HG03521 (cell line): ENCODE data around the gene BMI1.

ENCODE experiments used
- ATAC-seq: cut with Tn5 transposase; IDR thresholded peaks from one replicate; pipeline ENCODE4 v1.9.1; 2021; ENCODE audit warnings: mild to moderate bottlenecking, moderate library complexity; ENCODE audit not compliant: unreplicated experiment

BMI1 gene

GRCh38 chr10:22319547-22319979 lies 1.3 kb upstream of the BMI1 start:
- no peak for ATAC-seq

DNA sequence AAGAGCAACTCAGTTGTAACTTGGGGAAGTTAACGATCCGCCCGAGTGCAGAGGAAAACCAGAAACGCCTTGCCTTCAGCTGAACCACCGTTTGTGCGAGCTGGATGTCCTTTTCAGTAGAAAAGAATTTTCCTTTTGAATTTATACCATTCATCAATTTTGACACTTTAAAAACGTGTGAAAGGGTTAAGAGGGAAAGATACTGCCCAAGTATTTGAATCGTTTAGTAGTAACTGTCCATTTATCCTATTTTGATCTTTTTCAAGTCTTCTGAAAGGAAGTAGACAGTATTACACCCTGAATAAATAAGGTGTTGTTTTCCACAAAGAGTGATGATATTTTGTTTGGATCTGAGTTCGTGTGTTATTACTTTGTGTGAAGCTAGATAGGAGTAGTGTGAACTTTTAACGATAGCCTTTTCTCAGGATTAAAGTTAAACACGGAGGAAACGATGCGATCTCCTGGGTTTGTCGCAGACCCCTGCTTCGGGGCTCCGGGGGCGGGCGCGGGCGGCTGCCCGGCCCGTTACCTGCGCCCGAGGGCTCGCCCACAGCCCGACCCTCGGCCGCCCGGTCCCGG lies 830 bp upstream of the BMI1 start:
- ATAC-seq, result no peak

GRCh38 chr10:22321156-22321923 lies 441 bp downstream of the BMI1 start:
- ATAC-seq, result no peak

GRCh38 chr10:22321924-22322640 lies 1.2 kb downstream of the BMI1 start:
- ATAC-seq, result no peak

GRCh38 chr10:22322641-22323160 lies 1.8 kb downstream of the BMI1 start:
- no peak for ATAC-seq

- ATAC-seq, result no peak
These were observed 2.8 kb downstream of the BMI1 start for GRCh38 chr10:22323538-22324305.

DNA sequence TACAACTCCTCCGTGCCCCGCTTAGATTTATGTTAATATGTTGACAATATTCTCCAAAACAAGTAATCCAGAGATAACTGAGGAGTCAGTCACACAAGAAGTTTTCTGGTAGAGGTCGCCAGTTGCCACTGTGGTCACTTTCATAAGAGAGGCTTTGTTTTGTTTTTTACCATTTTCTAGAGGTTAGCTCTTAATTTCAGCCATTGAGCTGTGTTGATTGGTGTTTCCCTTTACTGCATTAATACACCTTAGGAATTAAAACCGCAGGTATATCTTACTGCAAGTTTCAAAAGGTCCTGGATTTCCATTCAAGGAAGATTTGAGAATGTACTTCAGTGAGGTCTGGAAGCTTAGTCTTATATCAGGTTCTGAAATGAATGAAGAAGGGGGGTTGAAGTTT lies 3.5 kb downstream of the BMI1 start:
- ATAC-seq, result no peak

- no peak for ATAC-seq
These were observed 4.0 kb downstream of the BMI1 start for GRCh38 chr10:22324893-22325271.

DNA sequence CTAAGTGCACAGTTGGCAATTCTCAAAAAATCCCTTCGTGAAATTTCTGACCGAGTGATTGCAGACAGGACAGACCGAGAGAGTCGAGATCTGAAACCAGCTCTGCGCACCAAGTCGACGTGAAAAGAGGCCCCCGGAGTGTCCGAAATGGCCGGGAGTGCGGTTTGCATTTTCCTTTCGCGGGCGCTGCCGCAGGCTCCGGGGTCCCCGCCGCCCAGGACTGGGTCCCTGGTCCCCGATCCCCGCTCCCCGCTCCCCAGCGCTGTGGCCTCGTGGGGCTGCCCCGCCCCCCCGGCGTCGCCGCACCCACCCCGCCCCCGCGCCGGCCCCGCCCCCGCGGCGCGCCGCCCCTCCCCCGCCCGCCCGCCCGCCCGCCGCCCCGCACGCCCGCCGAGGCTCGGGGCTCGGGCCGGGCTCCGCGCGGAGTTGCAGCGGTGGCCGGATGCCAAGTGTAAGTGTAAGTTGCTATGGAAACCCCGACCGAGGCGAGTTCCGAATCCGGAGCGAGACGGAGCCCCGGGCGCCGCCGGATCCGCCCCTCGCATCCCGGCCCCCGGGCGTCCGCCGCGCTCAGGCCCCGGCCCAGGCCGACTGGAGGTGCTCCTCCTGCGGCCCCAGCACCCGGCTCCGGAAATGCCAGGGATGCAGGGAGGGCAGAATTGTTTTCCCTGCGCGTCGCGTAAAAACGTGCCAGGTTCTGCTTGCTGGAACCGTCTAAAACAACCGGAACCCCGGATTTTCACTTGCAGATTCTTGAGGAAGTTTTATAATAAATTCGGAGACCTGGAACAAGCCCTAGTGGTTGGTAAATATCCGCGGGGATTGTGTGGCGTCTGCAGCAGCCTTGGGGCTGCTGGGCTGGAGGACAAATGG lies 4.6 kb downstream of the BMI1 start:
- peak; percentile 42 for ATAC-seq

GRCh38 chr10:22326145-22326702 lies 5.3 kb downstream of the BMI1 start:
- no peak for ATAC-seq

- ATAC-seq, result no peak
These were observed 8.3 kb downstream of the BMI1 start for GRCh38 chr10:22329150-22329549.

- no peak for ATAC-seq
These were observed 11.3 kb downstream of the BMI1 start for GRCh38 chr10:22332116-22332692.

DNA sequence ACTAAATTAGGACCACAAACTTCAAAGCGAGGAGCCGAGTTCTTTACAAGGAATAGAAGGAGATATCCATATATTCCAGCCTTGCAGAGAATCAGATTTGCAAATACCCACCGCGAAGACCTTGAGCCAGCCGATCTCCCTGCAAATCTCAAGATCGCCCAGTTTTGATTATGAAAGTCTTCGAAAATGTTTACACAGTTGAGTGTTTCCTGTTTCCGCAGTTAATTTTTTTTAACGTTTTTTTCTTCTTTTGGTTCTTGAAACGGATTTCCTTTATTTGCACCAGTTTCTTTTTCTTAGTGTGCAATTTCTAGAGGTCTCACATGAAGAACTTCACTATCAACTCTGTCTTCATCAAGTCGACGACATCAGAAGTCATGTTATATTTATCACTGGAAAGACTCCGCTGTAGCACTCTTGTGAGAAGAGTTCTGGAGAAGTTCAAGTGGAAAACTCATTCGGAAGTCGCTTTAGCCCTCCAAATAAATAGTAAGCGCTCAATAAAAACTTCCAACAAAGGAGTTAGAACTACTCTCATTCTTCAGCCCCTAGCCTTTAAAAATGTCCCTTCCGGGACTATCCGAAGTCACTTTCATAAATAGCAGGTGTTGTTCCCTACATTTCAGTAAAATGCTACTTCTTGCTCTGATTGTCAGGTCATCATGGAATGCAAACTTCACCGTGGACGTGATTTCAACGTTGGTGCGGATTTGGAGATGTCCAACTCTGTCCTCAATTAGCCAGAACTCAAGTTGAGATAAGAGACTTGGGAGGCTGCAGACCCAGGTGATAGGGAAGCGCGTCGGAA lies 12.5 kb downstream of the BMI1 start:
- no peak for ATAC-seq

GRCh38 chr10:22333975-22334282 lies 13.0 kb downstream of the BMI1 start:
- ATAC-seq, result no peak

- ATAC-seq, result no peak
These were observed 13.7 kb downstream of the BMI1 start for GRCh38 chr10:22334414-22335172.

GRCh38 chr10:22335173-22335933 lies 14.5 kb downstream of the BMI1 start:
- peak; percentile 45 for ATAC-seq

GRCh38 chr10:22338185-22338900 lies 17.4 kb downstream of the BMI1 start:
- no peak for ATAC-seq
